Chondrocyte (in vitro differentiated cells): Measurements from ENCODE around the gene ZDHHC11. TPM values are rescaled to one million over a fixed set of nuclear protein-coding genes. Genes with fewer than 3 reads are reported as not detected.
A peak's percentile ranks its signal among the peaks of the same experiment; 100 is the strongest.
"Not testable (repeated sequence)": the region's sequence is repeated elsewhere in the genome, so short reads cannot be mapped to it uniquely, and the experiment has no call there.

Experiments
- DNase-seq: peaks from one replicate; pipeline ENCODE4 v3.0.0; 2021; ENCODE audit warnings: mixed read lengths, low spot score
- H3K27ac Mint-ChIP-seq: one replicate; pipeline ENCODE4 v1.8.0; 2021; ENCODE audit warnings: mild to moderate bottlenecking, moderate library complexity, mixed read lengths; ENCODE audit not compliant: unreplicated experiment
- H3K27me3 Mint-ChIP-seq: 2 replicates; pipeline ENCODE4 v1.8.0; 2021; ENCODE audit warnings: low read depth, mixed read lengths
- H3K36me3 Mint-ChIP-seq: 2 replicates; pipeline ENCODE4 v1.8.0; 2021; ENCODE audit warnings: low read depth, mixed read lengths
- H3K4me1 Mint-ChIP-seq: 2 replicates; pipeline ENCODE4 v1.8.0; 2021; ENCODE audit warnings: low read depth, mild to moderate bottlenecking, mixed read lengths
- H3K4me3 Mint-ChIP-seq: one replicate; pipeline ENCODE4 v1.8.0; 2021; ENCODE audit warnings: mild to moderate bottlenecking, moderate library complexity, mixed read lengths; ENCODE audit not compliant: unreplicated experiment
- H3K9me3 Mint-ChIP-seq: 2 replicates; pipeline ENCODE4 v1.8.0; 2021; ENCODE audit warnings: low read depth, mixed read lengths
- CTCF ChIP-seq: fragments of 200-600 bp; sonication (generic); IDR thresholded peaks from 2 replicates; pipeline ENCODE4 v1.5.0; 2021; ENCODE audit warnings: antibody characterized with exemption, mild to moderate bottlenecking, moderate library complexity
- total RNA-seq: library from RNA; stranded (reverse); gene quantifications from 3 replicates; pipeline ENCODE4 v1.2.1, GENCODE V29; 2021

Gene ZDHHC11
- total RNA-seq, 1 donor from 2014 or later = 1.9 TPM

GRCh38 chr5:856531-857425 is 6.0 kb upstream of the ZDHHC11 start:
- no peaks in the 10 kb centered on the region for H3K4me1 Mint-ChIP-seq
- no peak overlapping the region for H3K4me3 Mint-ChIP-seq
- H3K9me3 Mint-ChIP-seq = no peaks in the 10 kb centered on the region
- no peak overlapping the region for H3K27ac Mint-ChIP-seq
- DNase-seq = peak; percentile 66
- H3K27me3 Mint-ChIP-seq = peaks cover 15% of the 10 kb centered on the region
- no peaks in the 10 kb centered on the region for H3K36me3 Mint-ChIP-seq
- TF ChIP-seq CTCF = no peak

GRCh38 chr5:855771-856530 is 5.2 kb upstream of the ZDHHC11 start:
- TF ChIP-seq CTCF = no peak
- Mint-ChIP-seq H3K27me3 (peaks cover 18% of the 10 kb centered on the region), H3K9me3 (no peaks in the 10 kb centered on the region), H3K4me3 (no peak overlapping the region), H3K27ac (no peak overlapping the region), H3K36me3 (no peaks in the 10 kb centered on the region), H3K4me1 (no peaks in the 10 kb centered on the region)
- no peak for DNase-seq

- Mint-ChIP-seq H3K36me3 (no peaks in the 10 kb centered on the region), H3K4me1 (no peaks in the 10 kb centered on the region), H3K4me3 (no peak overlapping the region), H3K9me3 (no peaks in the 10 kb centered on the region), H3K27me3 (peaks cover 18% of the 10 kb centered on the region), H3K27ac (no peak overlapping the region)
- DNase-seq = peak; percentile 75
- no peak for TF ChIP-seq CTCF
These were observed 4.4 kb upstream of the ZDHHC11 start for GRCh38 chr5:854966-855743.

- DNase-seq = peak; percentile 82
- Mint-ChIP-seq H3K27me3 (peaks cover 18% of the 10 kb centered on the region), H3K36me3 (no peaks in the 10 kb centered on the region), H3K9me3 (no peaks in the 10 kb centered on the region), H3K4me1 (no peaks in the 10 kb centered on the region), H3K4me3 (no peak overlapping the region), H3K27ac (no peak overlapping the region)
- no peak for TF ChIP-seq CTCF
These were observed 3.4 kb upstream of the ZDHHC11 start for GRCh38 chr5:854217-854616.

GRCh38 chr5:853416-854090 is 2.8 kb upstream of the ZDHHC11 start:
- not testable (repeated sequence) for H3K4me1 Mint-ChIP-seq, H3K9me3 Mint-ChIP-seq, H3K27ac Mint-ChIP-seq, H3K4me3 Mint-ChIP-seq, H3K36me3 Mint-ChIP-seq
- peak; percentile 66 for DNase-seq
- peaks cover 18% of the 10 kb centered on the region for H3K27me3 Mint-ChIP-seq
